SJSA1 (cell line): ENCODE measurements around the gene TEC. TPM values are rescaled to one million over a fixed set of nuclear protein-coding genes. Genes with fewer than 3 reads are reported as not detected.
A peak's percentile ranks its signal among the peaks of the same experiment; 100 is the strongest.
"Not testable (repeated sequence)": the region's sequence is repeated elsewhere in the genome, so short reads cannot be mapped to it uniquely, and the experiment has no call there.

Source experiments
- DNase-seq, 2 experiments: peaks; one replicate each; pipeline ENCODE4 v3.0.0-alpha.2; 2015 to 2020; ENCODE audit warnings: low spot score in 2 of 2, low read depth in 1 of 2
- H3K27ac ChIP-seq: fragments of 250-450 bp; sonication (Bioruptor Pico); 2 replicates; pipeline ENCODE4 v1.5.1; 2020; ENCODE audit warnings: mild to moderate bottlenecking, moderate library complexity
- H3K27me3 ChIP-seq: fragments of 250-450 bp; sonication (Bioruptor Pico); replicated peaks from 2 replicates; pipeline ENCODE4 v1.5.1; 2020; ENCODE audit warnings: mild to moderate bottlenecking, moderate library complexity
- H3K36me3 ChIP-seq: fragments of 250-450 bp; sonication (Bioruptor Pico); 2 replicates; pipeline ENCODE4 v1.5.1; 2020; ENCODE audit warnings: mild to moderate bottlenecking
- H3K4me1 ChIP-seq: fragments of 250-450 bp; sonication (Bioruptor Pico); replicated peaks from 2 replicates; pipeline ENCODE4 v1.6.1; 2021; ENCODE audit warnings: mild to moderate bottlenecking
- H3K4me3 ChIP-seq: fragments of 250-450 bp; sonication (Bioruptor Pico); 2 replicates; pipeline ENCODE4 v1.5.1; 2020; ENCODE audit warnings: mild to moderate bottlenecking
- H3K9me3 ChIP-seq: fragments of 250-450 bp; sonication (Bioruptor Pico); replicated peaks from 2 replicates; pipeline ENCODE4 v1.5.1; 2020; ENCODE audit warnings: mild to moderate bottlenecking
- total RNA-seq: library from RNA; depleted of rRNA; stranded (reverse); fragments of >200 nt; shearing (Covaris generic); gene quantifications from 2 replicates; pipeline ENCODE4 v1.2.3, GENCODE V29; 2014

The TEC gene
- total RNA-seq, 1 experiment from 2014 or later, result 0.05 TPM

DNA sequence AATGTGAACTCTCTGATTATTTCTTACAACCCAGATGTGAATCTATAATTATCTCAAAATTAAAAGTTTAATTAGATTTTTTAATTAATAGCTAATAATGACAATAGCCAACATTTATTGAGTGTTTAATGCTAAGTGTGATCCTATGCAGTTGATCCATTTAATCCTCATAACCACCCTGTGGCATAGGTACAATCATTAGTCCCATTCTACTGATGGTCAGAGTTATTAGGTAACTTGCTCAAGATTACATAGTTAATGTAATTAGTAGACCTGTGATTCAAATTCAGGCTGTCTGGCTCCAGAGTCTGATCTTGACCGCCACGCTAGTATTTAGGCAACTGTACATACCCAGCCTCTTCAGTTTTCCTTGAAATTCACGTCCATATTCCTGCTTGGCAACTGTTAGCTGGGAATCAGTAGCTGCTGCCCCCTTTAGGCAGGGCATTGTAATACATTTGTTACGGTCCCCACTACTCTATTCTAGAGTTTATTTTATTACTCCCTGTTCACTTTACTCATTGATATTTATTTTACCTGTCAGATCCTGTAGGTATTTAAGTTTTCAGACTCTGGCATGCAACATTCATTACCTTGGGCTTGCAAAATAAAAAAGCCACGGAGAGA lies 20.6 kb upstream of the TEC start:
- Histone ChIP-seq H3K27me3 (no peaks in the 10 kb centered on the region), H3K4me1 (no peaks in the 10 kb centered on the region), H3K27ac (no peak overlapping the region), H3K4me3 (no peak overlapping the region), H3K36me3 (no peaks in the 10 kb centered on the region), H3K9me3 (no peaks in the 10 kb centered on the region)
- no peak for DNase-seq

DNA sequence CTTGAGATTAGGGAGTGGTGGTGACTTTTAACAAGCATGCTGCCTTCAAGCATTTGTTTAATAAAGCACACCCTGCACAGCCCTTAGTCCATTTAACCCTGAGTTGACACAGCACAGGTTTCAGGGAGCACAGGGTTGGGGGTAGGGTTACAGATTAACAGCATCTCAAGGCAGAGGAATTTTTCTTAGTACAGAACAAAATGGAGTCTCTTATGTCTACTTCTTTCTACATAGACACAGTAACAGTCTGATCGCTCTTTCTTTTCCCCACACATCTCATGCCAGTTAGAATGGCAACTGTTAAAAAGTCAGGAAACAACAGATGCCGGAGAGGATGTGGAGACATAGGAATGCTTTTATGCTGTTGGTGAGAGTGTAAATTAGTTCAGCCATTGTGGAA lies 16.4 kb upstream of the TEC start:
- H3K27me3 ChIP-seq, H3K4me1 ChIP-seq, H3K4me3 ChIP-seq, H3K27ac ChIP-seq, H3K36me3 ChIP-seq, DNase-seq, H3K9me3 ChIP-seq: not testable (repeated sequence)

DNA sequence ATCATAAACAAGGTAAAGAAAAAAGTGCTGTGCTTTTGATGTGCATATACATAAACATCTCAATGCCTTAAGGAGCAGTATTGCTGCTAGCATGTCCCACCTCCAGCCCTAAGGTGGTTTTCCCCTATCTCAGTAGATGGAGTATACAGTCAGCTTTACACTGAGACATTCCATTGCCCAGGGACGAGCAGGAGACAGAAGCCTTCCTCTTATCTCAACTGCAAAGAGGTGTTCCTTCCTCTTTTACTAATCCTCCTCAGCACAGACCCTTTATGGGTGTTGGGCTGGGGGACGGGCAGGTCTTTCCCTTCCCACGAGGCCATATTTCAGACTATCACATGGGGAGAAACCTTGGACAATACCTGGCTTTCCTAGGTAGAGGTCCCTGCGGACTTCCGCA lies 16.0 kb upstream of the TEC start:
- not testable (repeated sequence) for DNase-seq, H3K27me3 ChIP-seq, H3K27ac ChIP-seq, H3K4me1 ChIP-seq, H3K4me3 ChIP-seq, H3K36me3 ChIP-seq, H3K9me3 ChIP-seq

DNA sequence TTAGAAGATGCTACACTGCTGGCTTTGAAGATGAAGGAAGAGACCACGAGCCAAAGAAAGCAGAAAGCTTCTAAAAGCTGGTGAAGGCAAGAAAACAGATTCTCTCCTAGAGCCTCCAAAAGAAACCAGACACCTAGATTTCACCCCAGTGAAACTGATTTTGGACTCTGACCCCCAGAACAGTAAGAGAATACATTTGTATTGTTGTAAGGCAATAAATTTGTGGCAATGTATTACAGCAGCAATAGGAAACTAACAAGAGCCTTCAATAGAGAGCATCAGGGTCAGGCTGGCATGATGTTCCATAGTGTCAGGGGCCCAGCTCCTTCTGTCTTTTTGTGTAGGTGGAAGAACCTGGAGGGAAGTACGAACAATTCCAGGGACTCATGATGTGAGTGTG lies 6.0 kb upstream of the TEC start:
- no peaks in the 10 kb centered on the region for H3K9me3 ChIP-seq
- H3K27me3 ChIP-seq, result no peaks in the 10 kb centered on the region
- H3K4me3 ChIP-seq, result no peak overlapping the region
- no peak overlapping the region for H3K27ac ChIP-seq
- H3K4me1 ChIP-seq, result no peaks in the 10 kb centered on the region
- H3K36me3 ChIP-seq, result no peaks in the 10 kb centered on the region
- DNase-seq, result no peak

DNA sequence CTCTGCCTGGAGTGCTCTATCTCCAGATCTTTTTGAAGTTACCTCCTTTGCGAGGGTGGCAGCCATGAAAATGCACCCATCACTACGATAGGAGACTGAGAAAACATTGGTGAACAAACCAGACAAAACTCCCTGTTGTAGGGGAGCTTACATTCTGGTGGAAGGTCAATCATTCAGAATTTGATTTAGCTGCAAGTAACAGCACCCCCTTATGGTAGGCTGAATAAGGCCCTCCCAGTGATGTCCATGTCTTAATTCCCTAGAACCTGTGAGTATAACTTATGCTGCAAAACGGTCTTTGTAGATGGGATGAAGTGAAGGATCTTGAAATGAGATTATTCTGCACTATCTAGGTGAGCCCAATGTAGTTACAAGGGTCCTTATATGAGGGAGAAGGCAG lies 5.6 kb upstream of the TEC start:
- DNase-seq, result no peak
- Histone ChIP-seq H3K27ac (no peak overlapping the region), H3K4me3 (no peak overlapping the region)

DNA sequence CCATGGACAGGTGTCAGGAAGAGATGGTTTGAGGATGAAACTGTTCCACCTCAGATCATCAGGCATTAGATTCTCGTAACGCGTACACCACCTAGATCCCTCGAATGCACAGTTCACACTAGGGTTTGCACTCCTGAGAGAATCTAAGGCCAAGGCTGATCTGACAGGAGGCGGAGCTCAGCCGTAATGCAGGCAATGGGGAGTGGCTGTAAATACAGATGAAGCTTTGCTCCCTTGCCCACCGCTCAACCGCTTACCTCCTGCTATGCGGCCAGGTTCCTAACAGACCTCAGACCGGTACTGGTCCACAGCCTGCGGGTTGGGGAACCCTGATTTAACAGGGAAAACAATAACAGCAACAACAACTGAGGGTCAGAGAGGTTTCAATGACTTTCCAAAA lies 2.0 kb upstream of the TEC start:
- no peak overlapping the region for H3K27ac ChIP-seq
- DNase-seq, result no peak
- no peaks in the 10 kb centered on the region for H3K9me3 ChIP-seq
- H3K4me3 ChIP-seq, result no peak overlapping the region
- no peaks in the 10 kb centered on the region for H3K4me1 ChIP-seq
- no peaks in the 10 kb centered on the region for H3K36me3 ChIP-seq
- no peaks in the 10 kb centered on the region for H3K27me3 ChIP-seq

More for the DNA sequence above, 5.6 kb upstream of the TEC start:
- Histone ChIP-seq H3K27me3 (no peaks in the 10 kb centered on the region), H3K36me3 (no peaks in the 10 kb centered on the region), H3K4me1 (no peaks in the 10 kb centered on the region), H3K9me3 (no peaks in the 10 kb centered on the region)

DNA sequence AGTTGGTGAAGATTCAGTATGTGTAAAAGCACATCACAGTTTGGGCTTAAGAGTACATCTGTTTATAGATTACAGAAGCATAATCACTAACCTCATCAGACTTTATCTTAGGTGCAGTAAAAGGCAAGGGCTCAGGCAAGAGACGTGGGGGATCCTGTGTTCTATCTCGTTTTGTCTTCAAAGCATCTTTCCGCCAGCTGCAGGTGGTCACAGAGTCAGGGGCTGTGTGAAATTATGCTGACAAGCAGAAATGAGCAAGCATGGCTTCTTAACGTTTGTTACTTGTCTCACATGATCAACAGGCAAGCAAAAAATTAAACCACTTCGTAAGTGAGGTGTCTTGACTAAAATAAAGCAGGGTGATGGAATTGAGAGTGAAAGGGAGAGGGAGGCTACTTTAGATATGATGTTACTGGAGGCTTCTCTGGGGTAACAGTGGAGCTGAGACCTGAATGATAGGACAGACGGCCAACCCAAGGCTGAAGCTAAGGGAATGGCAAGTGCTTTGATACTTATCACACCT lies 1.4 kb upstream of the TEC start:
- H3K4me3 ChIP-seq, result no peak overlapping the region
- no peaks in the 10 kb centered on the region for H3K4me1 ChIP-seq
- no peak overlapping the region for H3K27ac ChIP-seq
- no peak for DNase-seq
- H3K9me3 ChIP-seq, result no peaks in the 10 kb centered on the region
- no peaks in the 10 kb centered on the region for H3K27me3 ChIP-seq
- H3K36me3 ChIP-seq, result no peaks in the 10 kb centered on the region

DNA sequence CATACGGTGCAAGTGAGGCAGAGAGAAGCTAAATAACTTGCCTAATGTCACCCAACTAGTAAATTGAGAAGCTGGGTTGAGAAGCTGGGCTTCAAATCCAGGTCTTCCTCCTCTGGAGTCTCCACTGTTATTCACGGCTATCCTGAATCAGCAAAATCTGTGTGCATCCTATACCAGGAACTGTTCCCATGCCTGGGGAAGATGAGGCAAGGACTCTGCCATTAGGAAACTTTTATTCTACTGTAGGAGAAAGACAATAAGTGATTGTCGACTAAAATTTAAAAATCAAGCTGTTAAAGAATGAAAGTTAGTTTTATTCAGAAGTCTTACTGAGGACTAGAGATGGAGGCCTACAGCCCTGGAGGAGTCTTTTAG lies 872 bp upstream of the TEC start:
- Histone ChIP-seq H3K9me3 (no peaks in the 10 kb centered on the region), H3K36me3 (no peaks in the 10 kb centered on the region), H3K27ac (no peak overlapping the region), H3K27me3 (no peaks in the 10 kb centered on the region), H3K4me3 (peak overlapping the region; percentile 55), H3K4me1 (no peaks in the 10 kb centered on the region)
- DNase-seq, result no peak

DNA sequence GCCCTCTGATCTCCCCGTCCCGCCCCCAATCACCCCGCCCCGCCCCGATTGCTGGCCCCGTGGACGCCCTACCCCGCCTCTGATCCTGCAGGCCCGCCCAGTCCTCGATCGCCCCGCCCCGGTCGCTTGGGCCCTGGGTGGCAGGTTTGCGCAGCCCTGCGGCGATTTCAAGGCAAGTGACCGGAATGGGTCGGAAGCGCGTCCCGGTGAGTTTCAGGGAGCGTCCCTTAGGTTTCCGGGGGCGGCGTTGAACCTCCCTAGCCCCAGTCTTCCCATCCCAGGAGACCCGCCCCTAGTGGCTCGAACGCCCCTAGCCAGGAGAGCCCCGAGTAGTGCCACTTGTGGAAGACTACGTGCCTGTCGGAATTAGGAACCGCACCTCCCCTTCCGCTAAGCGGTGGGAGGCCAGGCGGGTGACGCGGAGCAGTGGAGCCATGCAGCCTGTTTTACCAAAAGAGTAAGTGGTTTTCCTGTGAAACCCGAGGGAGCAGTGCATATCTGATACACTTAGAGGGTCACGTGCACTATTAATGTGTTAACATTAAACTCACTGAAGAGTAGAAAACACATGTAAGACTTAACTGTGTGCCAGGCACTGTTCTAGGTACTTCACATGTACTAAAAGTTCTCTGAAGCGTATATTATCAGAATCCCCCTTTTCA lies 354 bp upstream of the TEC start:
- Histone ChIP-seq H3K36me3 (no peaks in the 10 kb centered on the region), H3K9me3 (no peaks in the 10 kb centered on the region), H3K4me1 (no peaks in the 10 kb centered on the region), H3K27me3 (no peaks in the 10 kb centered on the region), H3K27ac (no peak overlapping the region), H3K4me3 (peak overlapping the region; percentile 55)
- peak; percentile 59 to 80 for DNase-seq

DNA sequence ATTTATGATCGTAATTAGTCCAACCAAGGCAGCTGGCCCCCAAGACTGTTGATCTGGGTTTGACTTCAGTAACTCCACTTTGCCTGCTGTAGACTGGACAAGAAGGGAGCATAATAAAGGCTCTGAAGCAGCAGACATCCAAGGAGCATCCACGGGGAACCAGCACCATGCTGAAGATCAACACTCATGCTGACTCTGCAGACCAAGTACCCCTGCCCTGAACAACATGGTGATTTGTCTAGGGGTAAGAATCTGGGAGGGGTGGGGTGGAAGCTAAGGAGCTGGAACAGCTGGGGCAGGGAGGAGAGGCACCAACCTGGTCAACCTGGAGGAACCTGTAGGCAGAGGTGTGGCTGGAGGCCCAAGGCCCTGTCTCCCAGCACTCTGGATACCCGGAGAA lies 2.1 kb downstream of the TEC start:
- Histone ChIP-seq H3K4me3 (no peak overlapping the region), H3K36me3 (no peaks in the 10 kb centered on the region), H3K4me1 (no peaks in the 10 kb centered on the region), H3K9me3 (no peaks in the 10 kb centered on the region), H3K27me3 (no peaks in the 10 kb centered on the region), H3K27ac (no peak overlapping the region)
- DNase-seq, result no peak

DNA sequence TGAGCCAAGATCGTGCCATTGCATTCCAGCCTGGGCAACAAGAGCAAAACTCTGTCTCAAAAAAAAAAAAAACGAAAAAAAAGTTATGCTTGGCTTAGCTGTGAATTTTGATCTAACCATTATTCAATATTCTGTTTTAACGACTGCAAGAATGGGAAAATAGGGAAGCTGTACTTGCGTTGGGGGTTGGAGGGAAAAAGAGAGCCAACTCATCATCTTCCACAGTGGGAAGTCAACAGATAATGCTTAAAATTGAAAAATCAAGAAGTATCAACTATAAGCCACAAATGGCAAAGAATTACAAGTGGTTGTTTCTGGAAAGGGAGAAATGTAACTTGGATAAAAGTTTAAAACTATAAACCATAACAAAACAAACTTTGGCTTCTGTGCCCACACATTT lies 2.9 kb downstream of the TEC start:
- H3K4me1 ChIP-seq, result no peaks in the 10 kb centered on the region
- H3K36me3 ChIP-seq, result no peaks in the 10 kb centered on the region
- DNase-seq, result no peak
- H3K9me3 ChIP-seq, result no peaks in the 10 kb centered on the region
- no peaks in the 10 kb centered on the region for H3K27me3 ChIP-seq
- no peak overlapping the region for H3K27ac ChIP-seq
- no peak overlapping the region for H3K4me3 ChIP-seq

DNA sequence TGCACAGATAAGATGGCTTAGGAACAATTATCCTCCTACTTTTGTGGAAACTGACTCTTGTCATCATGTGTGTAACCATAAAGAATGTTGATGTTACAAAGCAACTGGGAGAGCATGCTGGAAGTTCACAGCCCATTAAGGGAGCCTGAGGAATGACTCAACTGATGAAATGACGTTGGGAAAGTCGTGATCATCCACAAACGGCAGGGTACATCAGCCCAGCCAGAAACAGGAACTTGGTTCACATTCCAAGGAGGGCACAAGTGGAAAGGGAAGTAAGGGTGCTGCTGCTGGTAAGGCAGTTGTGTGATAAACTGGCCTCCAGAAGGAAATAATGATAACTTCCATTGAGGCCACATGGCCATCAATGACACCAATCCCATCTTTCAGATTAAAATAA lies 6.7 kb downstream of the TEC start:
- no peaks in the 10 kb centered on the region for H3K36me3 ChIP-seq
- H3K4me3 ChIP-seq, result no peak overlapping the region
- H3K4me1 ChIP-seq, result no peaks in the 10 kb centered on the region
- no peak overlapping the region for H3K27ac ChIP-seq
- no peaks in the 10 kb centered on the region for H3K27me3 ChIP-seq
- no peaks in the 10 kb centered on the region for H3K9me3 ChIP-seq
- DNase-seq, result no peak

DNA sequence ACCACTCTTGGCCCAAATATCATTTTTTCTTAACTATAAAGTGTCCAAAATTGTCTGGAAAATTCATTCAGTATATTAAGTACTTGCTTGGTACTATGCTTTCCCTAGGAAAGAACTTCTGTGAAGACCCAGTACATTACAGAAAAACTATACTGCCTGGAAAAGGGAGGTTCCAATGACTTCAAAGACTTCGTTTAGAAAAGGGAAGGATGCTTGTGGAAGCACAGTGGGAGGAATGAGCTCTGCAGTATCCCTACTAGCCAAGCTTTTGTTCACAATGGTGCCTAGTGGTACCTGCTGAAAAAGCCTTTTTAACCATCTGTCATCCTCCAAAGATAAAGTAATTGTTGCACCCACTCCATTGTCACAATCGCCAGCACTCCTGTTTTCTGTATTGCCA lies 7.2 kb downstream of the TEC start:
- Histone ChIP-seq H3K4me3 (no peak overlapping the region), H3K36me3 (no peaks in the 10 kb centered on the region), H3K4me1 (no peaks in the 10 kb centered on the region), H3K27me3 (no peaks in the 10 kb centered on the region), H3K9me3 (no peaks in the 10 kb centered on the region), H3K27ac (no peak overlapping the region)
- no peak for DNase-seq

DNA sequence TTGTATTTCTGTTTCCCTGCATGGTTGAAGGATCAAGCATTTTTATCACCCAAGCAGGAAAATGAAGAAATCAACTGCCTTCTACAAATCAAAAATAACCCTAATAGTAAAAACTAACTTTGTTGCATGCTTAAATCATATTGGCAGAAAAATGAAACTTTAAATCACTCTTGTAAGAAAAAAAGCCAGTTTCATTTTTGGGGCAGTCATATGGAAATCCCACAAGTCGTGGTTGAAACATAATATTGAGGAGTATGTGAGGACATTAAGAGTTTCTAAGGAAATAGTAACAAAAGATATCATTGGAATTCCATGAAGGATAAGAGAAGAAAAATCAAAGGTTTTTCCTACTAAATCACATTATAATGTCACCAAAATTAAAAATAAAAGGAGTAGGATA lies 8.4 kb downstream of the TEC start:
- Histone ChIP-seq H3K9me3 (no peaks in the 10 kb centered on the region), H3K4me1 (no peaks in the 10 kb centered on the region), H3K27ac (no peak overlapping the region), H3K27me3 (no peaks in the 10 kb centered on the region), H3K36me3 (no peaks in the 10 kb centered on the region), H3K4me3 (no peak overlapping the region)
- DNase-seq, result no peak

DNA sequence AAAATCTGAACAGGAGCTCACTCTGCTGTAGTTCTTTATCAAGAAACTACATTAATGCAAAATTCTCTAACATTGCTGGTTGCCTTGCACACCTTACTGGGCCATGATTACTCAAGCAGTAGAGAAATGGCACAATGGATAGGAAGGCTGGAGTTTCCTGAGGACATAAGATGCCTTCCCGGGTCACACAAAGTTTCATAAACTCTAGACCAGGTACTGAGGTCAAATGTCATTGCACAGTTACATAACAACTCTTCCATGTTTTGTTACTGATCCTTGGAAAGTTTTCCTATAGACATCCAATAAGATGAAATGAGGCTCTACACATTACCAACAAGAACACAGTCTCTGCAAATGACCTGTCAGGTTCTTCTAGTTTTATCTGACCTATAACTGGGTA lies 9.9 kb downstream of the TEC start:
- DNase-seq, result no peak
- Histone ChIP-seq H3K27me3 (no peaks in the 10 kb centered on the region), H3K4me3 (no peak overlapping the region), H3K27ac (no peak overlapping the region), H3K9me3 (no peaks in the 10 kb centered on the region), H3K36me3 (no peaks in the 10 kb centered on the region), H3K4me1 (no peaks in the 10 kb centered on the region)
